ENCODE measurements around the gene DNM2.
A peak's percentile ranks its signal among the peaks of the same experiment; 100 is the strongest.

The DNM2 gene

DNA sequence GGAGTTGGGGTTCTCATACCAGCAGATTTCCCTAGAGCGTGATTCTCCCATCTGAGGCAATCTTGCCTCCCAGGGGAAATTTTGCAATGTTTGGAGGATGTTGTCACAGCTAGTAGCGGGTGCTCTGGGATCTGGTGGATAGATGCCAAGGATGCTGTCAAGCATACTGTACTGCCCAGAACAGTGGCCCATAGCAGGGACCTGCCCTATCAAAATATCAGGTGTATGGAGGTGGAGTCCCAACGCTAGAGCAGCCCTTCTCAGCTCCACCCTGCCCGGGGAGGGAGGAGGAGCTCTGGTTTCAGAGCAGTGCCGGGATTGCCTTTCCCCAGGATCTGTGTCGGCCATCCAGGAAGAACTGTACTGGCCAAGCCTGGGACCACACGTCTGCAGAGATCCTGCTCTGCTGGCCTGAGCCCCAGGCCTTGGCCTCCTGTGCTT is 27.5 kb upstream of the DNM2 start:
- no peak for DNase-seq (ENCODE audit: low spot score)

DNA sequence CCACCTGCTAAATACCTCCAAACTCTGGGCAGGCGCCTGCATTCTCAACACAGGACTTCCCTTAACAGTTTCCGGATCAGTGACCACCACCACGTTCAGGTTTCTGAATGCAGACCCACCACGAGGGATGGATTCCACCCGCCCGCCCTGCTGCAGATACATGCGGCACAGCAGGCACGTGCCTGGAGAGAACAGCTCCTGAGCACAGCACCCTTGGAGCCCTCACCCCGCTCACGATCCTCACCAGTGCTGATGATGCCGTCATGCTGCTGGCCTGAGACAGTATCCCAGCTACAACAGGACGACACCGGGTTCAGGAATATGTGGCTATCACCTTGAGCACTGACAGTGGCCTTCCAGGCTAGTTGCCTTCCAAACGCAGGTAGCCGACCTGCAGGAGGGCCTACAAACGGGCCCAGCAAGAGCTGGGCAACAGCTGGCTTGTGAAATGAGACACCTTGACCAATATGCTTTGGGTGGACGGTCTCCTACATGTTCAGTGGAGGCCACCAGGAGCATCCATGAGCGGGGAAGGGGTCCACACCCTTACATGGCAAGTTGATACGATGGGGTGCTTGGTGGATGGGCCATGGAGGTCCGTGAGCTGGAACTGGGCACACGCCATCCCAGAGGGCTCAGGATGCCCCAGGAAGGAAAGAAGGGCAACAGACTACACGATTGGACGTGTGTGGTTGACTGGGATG is 26.5 kb upstream of the DNM2 start:
- no peak for DNase-seq (ENCODE audit: low spot score)

DNA sequence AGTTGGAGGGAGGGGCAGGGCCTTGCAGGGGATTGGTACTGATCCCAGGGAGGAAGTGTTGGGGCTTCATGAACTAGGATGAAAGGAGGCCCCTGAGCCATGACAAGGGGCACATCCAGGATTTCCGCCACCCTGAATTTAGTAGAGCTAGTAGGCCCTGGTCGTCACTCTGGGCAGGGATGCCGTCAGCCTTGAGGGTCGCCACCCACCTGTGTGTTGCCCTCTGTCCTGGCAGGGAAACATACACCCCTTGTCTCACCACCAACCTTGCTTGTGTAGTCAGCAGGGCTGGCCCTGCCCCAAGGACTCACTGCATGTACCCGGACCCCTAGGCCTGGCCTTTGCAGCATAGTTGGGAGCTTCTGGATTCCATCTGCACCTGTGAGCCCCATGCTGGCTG is 26.0 kb upstream of the DNM2 start:
- DNase-seq (ENCODE audit: low spot score): no peak

DNA sequence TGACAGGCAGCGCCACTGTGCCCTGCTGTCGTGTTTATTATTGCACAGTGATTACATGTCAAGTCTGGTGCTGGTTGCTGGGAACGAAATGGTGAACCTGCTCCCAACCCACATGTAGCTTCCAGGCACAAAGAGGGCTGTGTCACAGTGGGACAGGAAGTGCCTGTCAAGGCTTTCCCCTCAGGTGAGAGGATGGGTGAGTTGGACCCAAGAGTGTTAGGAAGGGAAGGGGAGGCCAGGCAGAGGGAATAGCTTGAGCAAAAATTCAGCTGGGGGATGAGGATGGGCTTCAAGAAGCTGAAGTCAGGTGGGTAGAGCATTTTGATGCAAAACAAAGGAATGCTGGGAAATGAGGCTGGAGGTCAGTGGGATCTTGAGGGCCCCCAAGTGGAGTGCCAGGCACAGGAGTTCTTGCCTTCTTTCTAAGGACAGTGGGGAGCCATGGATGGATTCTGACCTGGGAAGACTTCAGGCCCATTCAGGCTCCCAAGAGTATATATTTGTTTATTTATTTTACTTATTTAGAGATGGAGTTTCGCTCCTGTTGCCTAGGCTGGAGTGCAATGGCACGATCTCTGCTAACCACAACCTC is 25.1 kb upstream of the DNM2 start:
- no peak for DNase-seq (ENCODE audit: low spot score)

DNA sequence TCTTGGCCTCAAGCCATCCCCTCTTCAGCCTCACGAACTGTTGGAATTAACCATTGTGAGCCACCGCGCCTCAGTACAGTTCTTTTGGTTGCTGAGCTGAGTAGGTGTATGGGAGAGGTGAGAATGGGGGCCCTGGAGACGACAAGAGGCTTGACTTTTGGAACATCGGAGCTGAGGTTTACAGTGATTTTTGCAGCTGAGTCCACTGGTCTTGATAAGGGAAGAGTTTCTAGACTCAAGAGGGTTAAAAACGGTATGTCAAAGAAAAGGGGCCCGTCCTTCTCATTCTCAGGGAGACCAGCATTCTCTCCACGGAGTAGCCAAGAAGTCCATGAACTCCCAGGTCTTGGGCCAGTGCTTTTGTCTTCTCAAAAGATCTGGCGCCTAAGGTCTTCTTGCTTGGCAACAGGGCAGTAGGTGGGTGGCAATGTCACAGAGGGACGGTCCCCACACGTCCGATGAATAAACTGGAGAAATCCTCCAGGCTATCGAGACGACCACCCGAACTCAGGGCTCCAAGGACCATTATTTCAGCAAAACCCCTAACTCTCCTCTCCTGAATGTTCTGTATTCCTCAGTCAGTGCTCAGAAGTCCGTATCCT is 23.1 kb upstream of the DNM2 start:
- DNase-seq (ENCODE audit: low spot score): no peak

DNA sequence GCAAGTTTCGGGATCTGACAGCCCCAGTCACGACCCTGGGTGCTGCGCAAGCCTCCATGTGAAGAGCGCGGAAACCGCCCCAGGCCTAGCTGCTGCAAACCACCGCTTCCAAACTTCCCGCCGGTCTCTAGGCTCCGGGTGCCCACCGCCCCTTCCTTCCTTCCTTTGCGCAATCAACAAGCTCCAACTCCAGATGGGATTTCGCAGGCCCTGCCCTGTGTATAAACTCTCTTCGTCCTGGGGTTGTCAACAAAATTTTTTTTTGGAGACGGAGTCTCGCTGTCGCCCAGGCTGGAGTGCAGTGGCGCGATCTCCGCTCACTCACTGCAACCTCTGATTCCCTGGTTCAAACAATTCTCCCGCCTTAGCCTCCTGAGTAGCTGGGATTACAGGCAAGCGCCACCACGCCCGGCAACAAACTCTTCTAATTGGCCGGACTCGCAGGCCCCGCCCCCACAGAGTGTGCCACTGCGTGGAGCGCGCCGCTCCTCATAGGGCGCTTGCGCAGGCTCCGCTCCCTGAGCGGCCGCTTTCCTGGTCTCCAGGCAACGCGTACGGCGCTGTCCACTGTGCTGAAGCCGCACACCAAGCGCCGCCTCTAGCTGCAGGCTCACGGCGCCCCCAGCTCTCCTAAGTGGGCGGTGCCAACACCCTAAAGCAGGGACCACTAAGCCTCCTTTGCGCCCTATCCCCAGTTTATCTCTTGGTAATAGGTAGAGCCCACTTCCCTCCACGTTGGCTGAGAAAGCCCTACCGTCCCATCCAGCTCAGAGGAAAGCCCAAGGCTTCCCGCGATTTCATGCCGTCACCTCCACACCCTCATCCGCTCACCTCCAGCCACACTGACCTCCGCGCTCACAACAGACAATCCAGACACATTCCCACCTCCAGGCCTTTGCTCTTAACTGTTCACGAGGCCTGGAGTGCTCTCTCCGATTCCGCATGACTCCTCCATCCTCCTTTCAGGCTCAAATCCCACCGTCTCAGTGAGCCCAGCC is 22.2 kb upstream of the DNM2 start:
- DNase-seq (ENCODE audit: low spot score): peak; percentile 96

DNA sequence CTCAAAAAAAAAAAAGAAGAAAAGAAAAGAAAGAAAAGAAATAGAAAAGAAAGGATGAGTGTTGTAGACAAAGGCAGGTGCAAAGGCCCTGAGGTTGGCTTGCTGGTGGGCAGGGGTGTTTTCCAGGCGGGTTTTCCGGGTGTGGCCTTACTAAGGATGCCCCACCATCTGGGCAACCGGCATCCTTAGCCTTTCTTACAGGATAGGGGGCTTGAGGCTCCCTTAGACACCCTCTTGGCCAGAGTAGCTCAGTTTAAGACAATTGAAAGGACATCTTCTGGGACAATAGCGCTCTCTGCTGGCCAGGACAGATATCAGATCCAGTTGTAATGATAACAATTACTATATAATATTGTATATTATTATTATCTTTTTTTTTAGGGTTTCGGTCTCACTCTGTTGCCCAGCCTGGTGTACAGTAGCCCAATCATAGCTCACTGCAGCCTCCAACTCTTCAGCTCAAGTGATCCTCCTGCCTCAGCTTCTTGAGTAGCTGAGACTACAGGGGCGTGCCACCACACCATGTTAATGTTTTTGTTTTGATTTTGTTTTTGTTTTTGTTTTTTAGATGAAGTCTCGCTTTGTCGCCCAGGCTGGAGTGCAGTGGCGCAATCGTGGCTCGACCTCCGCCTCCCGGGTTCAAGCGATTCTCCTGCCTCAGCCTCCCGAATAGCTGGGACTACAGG is 18.1 kb upstream of the DNM2 start:
- peak; percentile 69 for DNase-seq (ENCODE audit: low spot score)

DNA sequence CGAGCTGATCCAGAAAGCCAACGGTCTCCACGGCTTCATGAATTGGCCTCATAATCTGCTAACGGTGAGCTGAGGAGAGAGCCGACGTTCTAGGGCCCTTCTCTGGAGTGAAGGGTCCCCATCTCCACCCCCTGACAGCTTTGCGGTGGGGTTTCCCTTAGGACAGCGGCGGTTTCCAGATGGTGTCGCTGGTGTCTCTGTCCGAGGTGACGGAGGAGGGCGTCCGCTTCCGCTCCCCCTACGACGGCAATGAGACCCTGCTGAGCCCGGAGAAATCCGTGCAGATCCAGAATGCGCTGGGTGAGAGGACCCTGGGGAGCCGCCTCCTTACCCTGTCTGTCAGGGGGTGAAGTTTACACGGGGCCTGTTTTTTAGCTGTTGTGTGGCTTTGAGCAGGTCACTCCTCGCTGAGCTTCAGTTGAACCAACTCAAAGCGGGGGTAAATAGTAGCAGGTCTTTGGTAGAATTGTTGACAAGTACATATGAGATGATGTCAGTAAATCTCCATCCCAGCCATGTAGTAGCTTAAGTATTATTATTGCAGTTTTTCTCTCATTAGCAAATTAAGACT is 15.8 kb upstream of the DNM2 start:
- DNase-seq (ENCODE audit: low spot score): peak; percentile 40

DNA sequence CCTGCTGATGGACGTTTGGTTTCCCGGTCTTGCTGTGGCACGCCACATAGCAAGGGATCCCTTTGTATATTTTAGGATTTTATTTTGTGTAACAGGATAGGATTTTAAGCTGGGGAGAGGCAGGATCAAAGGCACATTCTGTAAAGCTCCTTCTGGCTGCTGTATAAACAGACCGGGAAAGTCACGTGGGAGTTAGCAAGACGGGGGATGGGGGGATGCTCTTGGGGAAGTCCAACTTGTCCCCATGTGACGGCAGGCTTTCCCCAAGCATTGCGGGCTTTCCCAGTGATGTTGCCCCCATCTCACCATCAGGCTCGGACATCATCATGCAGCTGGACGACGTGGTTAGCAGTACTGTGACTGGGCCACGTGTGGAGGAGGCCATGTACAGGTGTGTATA is 10.9 kb upstream of the DNM2 start:
- no peak for DNase-seq (ENCODE audit: low spot score)

DNA sequence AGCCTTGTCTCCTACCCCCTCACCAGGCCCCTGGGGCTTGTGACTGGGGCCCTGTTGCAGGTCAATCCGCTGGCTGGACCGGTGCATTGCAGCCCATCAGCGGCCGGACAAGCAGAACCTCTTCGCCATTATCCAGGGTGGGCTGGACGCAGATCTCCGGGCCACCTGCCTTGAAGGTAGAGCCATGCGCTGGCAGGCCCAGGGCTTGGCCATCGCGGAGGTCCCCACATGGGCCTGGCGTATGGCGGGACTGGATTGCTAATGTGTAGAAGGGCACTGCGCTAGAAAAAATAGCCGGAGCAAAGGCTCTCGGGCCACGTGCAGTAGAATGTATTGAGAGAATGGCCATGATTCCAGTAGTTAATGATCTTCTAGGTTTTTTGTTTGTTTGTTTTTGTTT is 10.4 kb upstream of the DNM2 start:
- no peak for DNase-seq (ENCODE audit: low spot score)

DNA sequence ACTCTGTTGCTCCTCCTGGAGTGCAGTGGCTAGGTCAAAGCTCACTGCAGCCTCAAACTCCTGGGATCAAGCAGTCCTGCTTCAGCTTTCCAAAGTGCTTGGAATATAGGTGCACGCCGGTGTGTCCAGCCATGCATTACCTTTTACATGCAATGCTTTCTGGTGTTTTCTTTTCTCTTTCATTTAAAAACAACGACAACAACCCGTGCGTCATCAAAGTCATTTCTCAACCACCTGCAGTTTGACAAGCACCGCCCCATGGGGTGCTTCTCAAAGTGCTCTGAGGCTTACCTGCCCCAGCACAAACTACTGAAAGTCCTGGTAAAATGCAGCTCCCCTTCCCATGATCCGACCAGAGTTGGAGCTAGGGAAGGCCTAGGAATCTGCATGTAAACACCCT is 9.6 kb upstream of the DNM2 start:
- DNase-seq (ENCODE audit: low spot score): no peak

DNA sequence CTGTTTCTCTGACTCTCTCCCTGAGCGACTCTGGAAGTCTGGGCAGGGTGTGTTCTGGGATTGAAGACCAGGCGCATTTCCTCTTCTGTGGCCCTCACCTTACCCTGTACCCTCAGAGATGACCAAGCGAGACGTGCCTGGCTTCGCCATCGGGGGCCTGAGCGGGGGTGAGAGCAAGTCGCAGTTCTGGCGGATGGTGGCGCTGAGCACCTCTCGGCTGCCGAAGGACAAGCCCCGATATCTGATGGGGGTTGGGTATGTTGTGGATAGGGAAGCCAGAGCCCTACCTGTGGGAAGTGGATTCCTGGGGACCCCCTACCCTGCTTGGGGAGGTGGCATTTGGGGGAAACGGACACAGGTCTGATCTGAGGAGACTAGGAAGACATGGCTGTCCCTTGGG is 5.8 kb upstream of the DNM2 start:
- DNase-seq (ENCODE audit: low spot score): no peak

DNA sequence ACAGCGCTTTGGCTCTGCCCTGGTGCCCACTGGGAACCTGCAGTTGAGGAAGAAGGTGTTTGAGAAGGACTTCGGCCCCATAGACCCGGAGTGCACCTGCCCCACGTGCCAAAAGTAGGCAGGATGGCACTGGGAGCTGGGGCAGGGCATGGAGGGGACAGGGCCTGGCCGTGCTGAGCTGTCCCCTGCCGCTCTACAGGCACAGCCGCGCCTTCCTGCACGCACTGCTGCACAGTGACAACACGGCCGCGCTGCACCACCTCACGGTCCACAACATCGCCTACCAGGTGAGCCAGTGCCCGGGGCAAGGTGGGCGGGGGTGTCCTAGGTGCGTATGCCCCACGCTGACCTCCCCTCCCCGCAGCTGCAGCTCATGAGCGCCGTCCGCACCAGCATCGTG is 5.1 kb upstream of the DNM2 start:
- DNase-seq (ENCODE audit: low spot score): no peak

DNA sequence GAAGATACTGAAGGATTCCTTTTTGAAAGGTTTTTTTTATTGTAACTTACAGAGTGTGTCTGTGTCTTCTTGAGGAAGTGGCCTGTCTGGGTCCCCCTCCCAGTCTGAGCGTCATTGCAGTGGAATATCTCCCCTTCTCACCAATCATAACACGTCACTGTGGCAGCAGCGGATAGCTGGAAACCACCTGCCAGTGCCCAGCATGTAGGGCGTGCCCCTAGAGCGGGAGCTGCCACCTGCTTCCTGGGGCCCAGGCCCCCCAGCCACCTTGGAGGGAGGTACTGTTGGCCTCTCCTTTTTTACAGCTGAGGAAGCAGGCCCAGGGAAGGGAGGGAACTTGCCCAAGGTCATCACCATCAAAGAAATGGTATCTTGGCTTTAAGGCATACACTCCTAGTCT is 4.6 kb upstream of the DNM2 start:
- no peak for DNase-seq (ENCODE audit: low spot score)

DNA sequence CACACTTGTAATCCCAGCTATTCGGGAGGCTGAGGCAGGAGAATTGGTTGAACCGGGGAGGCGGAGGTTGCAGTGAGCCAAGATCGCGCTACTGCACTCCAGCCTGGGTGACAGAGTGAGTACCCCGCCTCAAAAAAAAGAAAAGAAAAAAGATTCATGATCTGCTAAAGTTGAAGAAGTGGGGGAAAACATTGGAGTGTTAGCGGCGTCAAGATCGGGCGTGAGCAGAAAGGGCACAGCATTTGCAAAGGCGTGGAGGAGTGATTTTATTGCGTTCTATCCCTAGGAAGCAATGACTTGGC is 874 bp upstream of the DNM2 start:
- no peak for DNase-seq (ENCODE audit: low spot score)

DNA sequence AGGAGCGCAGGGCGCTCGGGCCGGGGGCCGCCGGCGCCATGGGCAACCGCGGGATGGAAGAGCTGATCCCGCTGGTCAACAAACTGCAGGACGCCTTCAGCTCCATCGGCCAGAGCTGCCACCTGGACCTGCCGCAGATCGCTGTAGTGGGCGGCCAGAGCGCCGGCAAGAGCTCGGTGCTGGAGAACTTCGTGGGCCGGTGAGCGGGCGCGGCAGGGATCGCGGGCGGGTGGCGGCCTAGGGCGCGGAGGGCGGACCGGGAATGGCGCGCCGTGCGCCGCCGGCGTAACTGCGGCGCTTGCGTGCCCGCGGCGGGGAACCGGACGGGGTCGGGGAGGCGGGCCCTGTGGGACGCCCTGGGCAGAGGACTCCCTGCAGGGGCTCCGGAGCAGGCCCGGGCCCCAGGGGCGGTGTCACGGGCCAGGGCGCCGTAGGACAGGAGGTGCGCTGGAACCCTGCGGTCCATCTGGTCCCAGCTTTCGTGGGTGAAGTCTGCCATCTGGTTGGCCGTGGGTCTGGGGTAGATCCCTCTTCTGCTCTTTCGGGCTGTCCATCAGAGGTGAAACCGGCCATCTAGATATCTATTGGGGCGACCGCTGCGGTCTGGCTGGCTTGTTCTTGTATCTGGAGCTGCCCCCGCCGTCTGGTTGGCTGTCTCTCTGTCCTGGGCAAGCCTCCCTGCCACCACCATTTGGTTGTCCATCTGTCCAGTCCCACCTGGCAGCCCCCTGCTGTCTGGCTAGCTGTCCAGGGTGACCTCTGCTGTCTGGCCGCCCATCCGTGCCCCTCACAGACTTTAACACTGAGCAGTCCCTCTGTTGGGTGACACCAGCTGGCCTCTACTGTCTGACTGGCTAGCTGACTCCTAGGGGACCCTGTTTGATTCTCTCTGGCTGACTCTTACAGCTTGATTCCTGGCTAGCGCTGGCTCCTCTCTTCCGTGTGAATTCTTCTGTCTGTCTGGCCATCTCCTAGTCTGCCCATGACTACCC is 622 bp downstream of the DNM2 start:
- DNase-seq (ENCODE audit: low spot score): peak; percentile 56

DNA sequence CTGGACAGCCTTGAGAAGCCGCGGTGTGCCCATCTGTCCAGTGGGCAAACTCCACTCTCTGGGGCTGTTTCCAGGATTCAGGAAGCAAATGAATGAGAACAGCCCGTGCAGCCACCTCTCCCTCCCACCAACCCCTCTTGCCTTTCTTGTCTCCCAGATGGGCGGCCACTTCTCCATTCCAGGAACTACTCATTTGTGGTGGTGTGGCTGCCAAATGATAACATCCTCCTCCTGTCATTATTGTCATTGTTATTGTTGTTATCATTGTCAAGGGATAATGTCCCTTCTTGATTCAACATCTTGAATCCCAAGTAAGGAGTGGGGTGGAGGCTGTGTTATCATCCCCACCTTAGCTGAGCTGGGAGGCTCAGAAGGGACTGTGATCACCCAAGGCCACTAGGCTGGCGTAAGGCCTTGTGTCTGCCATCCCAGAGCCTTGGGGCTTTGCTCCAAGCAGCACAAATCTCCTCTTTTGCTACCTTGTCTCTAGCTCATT is 1.6 kb downstream of the DNM2 start:
- DNase-seq (ENCODE audit: low spot score): no peak

DNA sequence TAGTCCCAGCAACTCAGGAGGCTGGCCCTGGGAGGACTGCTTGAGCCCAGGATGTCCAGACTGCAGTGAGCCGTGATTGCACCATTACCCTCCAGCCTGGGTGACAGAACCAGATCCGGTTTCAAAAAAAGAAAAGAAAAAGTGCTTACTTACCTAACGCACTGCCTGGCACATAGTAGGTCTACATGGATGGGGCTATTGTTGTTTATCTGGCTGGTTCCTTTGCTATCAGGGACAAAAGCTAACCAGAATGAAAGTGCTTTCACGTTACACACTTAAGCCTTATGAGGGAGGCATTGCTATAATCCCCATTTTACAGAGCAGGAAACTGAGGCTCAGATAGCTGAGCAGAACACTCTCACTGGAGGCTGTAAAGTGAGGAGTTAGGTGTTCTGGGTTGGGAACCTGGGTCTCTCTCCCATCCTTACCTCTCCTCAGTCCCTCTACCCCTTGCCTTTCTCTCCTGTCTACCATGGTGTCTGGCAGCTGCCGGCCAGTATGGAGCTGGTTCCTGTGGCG is 2.8 kb downstream of the DNM2 start:
- DNase-seq (ENCODE audit: low spot score): no peak

DNA sequence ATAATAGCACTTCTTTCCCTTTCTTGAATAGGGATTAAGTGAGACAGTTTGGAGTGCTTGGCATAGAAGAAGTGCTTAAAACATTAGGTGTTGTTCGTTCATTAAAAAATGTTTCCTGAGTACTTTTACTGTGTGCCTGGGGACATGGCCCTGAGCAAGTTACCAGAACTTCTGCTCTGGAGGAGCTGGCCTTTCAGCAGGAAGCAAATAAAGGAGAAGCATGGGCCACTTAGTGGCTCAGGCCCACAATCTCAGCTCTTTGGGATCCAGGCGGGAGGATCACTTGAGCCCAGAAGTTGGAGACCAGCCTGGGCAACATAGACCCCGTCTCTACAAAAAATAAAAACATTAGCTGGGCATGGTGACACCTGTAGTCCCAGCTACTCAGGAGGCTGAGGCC is 5.7 kb downstream of the DNM2 start:
- no peak for DNase-seq (ENCODE audit: low spot score)

DNA sequence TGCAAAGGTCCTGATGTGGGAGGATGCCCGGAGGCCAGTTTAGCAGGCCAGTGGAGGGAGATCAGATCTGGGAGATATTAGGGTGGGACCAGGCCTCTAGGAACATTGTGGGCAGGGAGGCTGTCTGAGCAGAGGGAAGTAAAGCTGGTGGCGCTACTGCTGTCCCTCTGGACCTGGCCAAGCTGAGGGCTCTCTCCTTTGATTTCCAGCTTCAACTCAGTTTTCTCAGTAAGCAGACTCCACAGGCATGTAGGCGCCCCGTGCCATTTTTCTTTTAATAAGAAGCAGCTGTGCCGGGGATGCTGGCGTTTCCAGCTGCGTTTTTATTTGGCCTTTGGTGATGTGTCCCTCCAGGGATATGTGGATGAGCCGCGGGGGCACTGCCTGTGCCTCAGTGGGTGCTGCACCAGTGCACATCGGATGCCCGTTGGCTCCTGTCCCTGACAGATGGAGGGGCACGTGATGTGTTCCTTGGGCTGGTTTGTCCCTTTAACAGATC is 6.7 kb downstream of the DNM2 start:
- no peak for DNase-seq (ENCODE audit: low spot score)

Data from germinal center (tissue), 1 donor.